Ovary (tissue), 10 donors: Measurements from ENCODE around the gene AQP12A. TPM values are rescaled to one million over a fixed set of nuclear protein-coding genes. Genes with fewer than 3 reads are reported as not detected.
"Not testable (repeated sequence)": the region's sequence is repeated elsewhere in the genome, so short reads cannot be mapped to it uniquely, and the experiment has no call there.

ENCODE experiments used
- DNase-seq, 5 donors: peaks; one replicate each; pipeline ENCODE4 v3.0.0-alpha.2; 2019 to 2020
- H3K27ac ChIP-seq, 2 donors: fragments of 200-600 bp; one replicate each; pipeline versions ENCODE4 v1.5.1 to v1.8.0; 2019 to 2022
- H3K27me3 ChIP-seq: fragments of 200-600 bp; one replicate; pipeline ENCODE4 v1.8.0; 2022
- H3K36me3 ChIP-seq: fragments of 200-600 bp; sonication (generic); one replicate; pipeline ENCODE4 v1.5.1; 2019
- H3K4me1 ChIP-seq: one replicate; pipeline ENCODE4 v1.8.1; 2013; ENCODE audit warnings: mild to moderate bottlenecking, moderate library complexity; ENCODE audit not compliant: insufficient read depth
- H3K4me3 ChIP-seq: fragments of 200-600 bp; sonication (generic); one replicate; pipeline ENCODE4 v1.5.1; 2017
- H3K9me3 ChIP-seq, 2 donors: fragments of 200-600 bp in 1 of 2; sonication (generic) in 1 of 2; one replicate each; pipeline versions ENCODE4 v1.5.1 to v1.8.1; 2013 to 2019; ENCODE audit warnings: mild to moderate bottlenecking in 1 of 2, moderate library complexity in 1 of 2
- CTCF ChIP-seq, 3 donors: fragments of 450-650 bp in 2 of 3; fragments of 200-600 bp in 1 of 3; IDR thresholded peaks; one replicate each; pipeline versions ENCODE4 v1.5.1 to v1.8.0; 2016 to 2022; ENCODE audit warnings: antibody characterized with exemption in 3 of 3, mild to moderate bottlenecking in 1 of 3
- EP300 ChIP-seq: sonication (generic); formaldehyde crosslinking; IDR thresholded peaks from one replicate; pipeline ENCODE4 v1.6.1; 2017; ENCODE audit warnings: antibody characterized with exemption
- POLR2A ChIP-seq: fragments of 450-650 bp; IDR thresholded peaks from one replicate; pipeline ENCODE4 v1.6.1; 2017; ENCODE audit warnings: antibody characterized with exemption, mild to moderate bottlenecking, moderate library complexity
- WGBS, 3 donors: extraction: QIAGEN DNeasy Blood & Tissue Kit in 1 of 3; methylation state at CpG; one replicate each; pipeline versions ENCODE4 v1.1.5 to v1.1.7; 2013 to 2017; 5-methylcytosine and 5-hydroxymethylcytosine counted together
- intact Hi-C, 4 donors: fragments of 100-400 bp; cut with DNase I; formaldehyde crosslinking; loops; one replicate each; pipeline versions ENCODE4 v1.11.0 to v1.15.1; 2022 to 2023
- long read RNA-seq, 3 donors: library from polyadenylated mRNA in 2 of 3; unstranded in 2 of 3; transcript quantifications; one replicate each; pipeline ENCODE4 v2.0.0 and lab custom pipeline, GENCODE V29; 2021 to 2026
- polyA plus RNA-seq, 2 donors: library from polyadenylated mRNA; stranded (reverse); fragments of 200-250 nt in 1 of 2; fragments of 350-450 nt in 1 of 2; fragmentation: Illumina TruSeq in 1 of 2; extraction: RNeasy Lipid Tissue Mini Kit (QIAGEN cat#74804) in 1 of 2; gene quantifications; one replicate each; pipeline ENCODE4 v1.2.3, GENCODE V29; 2013 to 2014
- total RNA-seq, 7 donors: library from RNA; depleted of rRNA in 2 of 7; stranded (reverse); fragments of >200 nt in 2 of 7; fragmentation: NEBNext Ultra II Directional in 3 of 7; extraction: Animal tissue kit (Norgen Biotek cat#: 25700) in 3 of 7; gene quantifications; one replicate each; pipeline versions ENCODE4 v1.1.0 to v1.2.4, GENCODE V29; 2016 to 2023
- donor health status: DM: no; HTN: no; CAD: no; lungs with moderate emphysema.
- donor health status: DM: no; HTN: no; CAD: no.
- donor health status: Bipolar disorder and iron deficiency.
- donor health status: DM: yes; HTN: yes; CAD: no.
- donor health status: DM: no; HTN: no; CAD: no.
- donor health status: DM: yes; HTN: yes; CAD: no.

The AQP12A gene
- total RNA-seq (not detected), polyA plus RNA-seq (not detected)
- long read RNA-seq, donor 1 = 0 reads
- long read RNA-seq, donor 2 = 0 reads
- long read RNA-seq, donor 3 = 0 reads

GRCh38 chr2:240691631-240692420, at the start of gene AQP12A:
TSS of gene AQP12A (plus strand) at chr2:240691866. CDS start at chr2:240691914, 48 bp downstream.
- H3K27me3 ChIP-seq, intact Hi-C loops, H3K36me3 ChIP-seq, H3K4me1 ChIP-seq, DNase-seq, H3K9me3 ChIP-seq, H3K4me3 ChIP-seq, H3K27ac ChIP-seq: not testable (repeated sequence)
- whole genome bisulfite sequencing, 3 donors = 86 to 89% methylated on average over 21 to 31 of the region's 37 CpGs; no CpG with 5 or more reads in 1 of the 3 donors

GRCh38 chr2:240642061-240642805, 49.4 kb upstream of the AQP12A start:
- no peaks in the 10 kb centered on the region for H3K27me3 ChIP-seq
- DNase-seq = peak in 1 of 5 donors; percentile 32
- H3K4me3 ChIP-seq = no peak overlapping the region
- TF ChIP-seq EP300 (no peak), CTCF (IDR thresholded peaks at IDR 0.05) (no peak), POLR2A (no peak)
- H3K9me3 ChIP-seq = no peaks in the 10 kb centered on the region
- WGBS, 3 donors = 56 to 70% (median 57%) methylated on average over 32 to 36 of the region's 36 CpGs
- no peaks in the 10 kb centered on the region for H3K36me3 ChIP-seq
- H3K4me1 ChIP-seq = no peaks in the 10 kb centered on the region
- intact Hi-C loops = no loop called here
- no peak overlapping the region for H3K27ac ChIP-seq

- H3K4me3 ChIP-seq = no peak overlapping the region
- no peaks in the 10 kb centered on the region for H3K36me3 ChIP-seq
- H3K27me3 ChIP-seq = no peaks in the 10 kb centered on the region
- no peaks in the 10 kb centered on the region for H3K9me3 ChIP-seq
- H3K4me1 ChIP-seq = no peaks in the 10 kb centered on the region
- TF ChIP-seq EP300 = no peak
- no peak for TF ChIP-seq POLR2A
- no peak for TF ChIP-seq CTCF (IDR thresholded peaks at IDR 0.05)
- intact Hi-C loops = no loop called here
- H3K27ac ChIP-seq = no peak overlapping the region
- no peak for DNase-seq
- WGBS, 3 donors = 77 to 84% (median 82%) methylated on average over 6 to 11 of the region's 11 CpGs
Observed at GRCh38 chr2:240642806-240643092, 48.9 kb upstream of the AQP12A start.

GRCh38 chr2:240643093-240643810, 48.4 kb upstream of the AQP12A start:
- intact Hi-C loops = no loop called here
- no peaks in the 10 kb centered on the region for H3K4me1 ChIP-seq
- DNase-seq = peak in 1 of 5 donors; percentile 29
- 55 to 64% (median 56%) methylated on average over 13 of the region's 13 CpGs for WGBS, 3 donors
- no peak overlapping the region for H3K27ac ChIP-seq
- H3K27me3 ChIP-seq = no peaks in the 10 kb centered on the region
- no peaks in the 10 kb centered on the region for H3K9me3 ChIP-seq
- TF ChIP-seq CTCF (IDR thresholded peaks at IDR 0.05) (no peak), POLR2A (no peak), EP300 (no peak)
- H3K4me3 ChIP-seq = no peak overlapping the region
- no peaks in the 10 kb centered on the region for H3K36me3 ChIP-seq
